HG03064 (cell line): ENCODE data around the gene TREML1.
"Not testable (repeated sequence)": the region's sequence is repeated elsewhere in the genome, so short reads cannot be mapped to it uniquely, and the experiment has no call there.

Experiments used
- ATAC-seq: cut with Tn5 transposase; IDR thresholded peaks from one replicate; pipeline ENCODE4 v1.9.1; 2021; ENCODE audit warnings: low read depth; ENCODE audit not compliant: unreplicated experiment

TREML1 gene

DNA sequence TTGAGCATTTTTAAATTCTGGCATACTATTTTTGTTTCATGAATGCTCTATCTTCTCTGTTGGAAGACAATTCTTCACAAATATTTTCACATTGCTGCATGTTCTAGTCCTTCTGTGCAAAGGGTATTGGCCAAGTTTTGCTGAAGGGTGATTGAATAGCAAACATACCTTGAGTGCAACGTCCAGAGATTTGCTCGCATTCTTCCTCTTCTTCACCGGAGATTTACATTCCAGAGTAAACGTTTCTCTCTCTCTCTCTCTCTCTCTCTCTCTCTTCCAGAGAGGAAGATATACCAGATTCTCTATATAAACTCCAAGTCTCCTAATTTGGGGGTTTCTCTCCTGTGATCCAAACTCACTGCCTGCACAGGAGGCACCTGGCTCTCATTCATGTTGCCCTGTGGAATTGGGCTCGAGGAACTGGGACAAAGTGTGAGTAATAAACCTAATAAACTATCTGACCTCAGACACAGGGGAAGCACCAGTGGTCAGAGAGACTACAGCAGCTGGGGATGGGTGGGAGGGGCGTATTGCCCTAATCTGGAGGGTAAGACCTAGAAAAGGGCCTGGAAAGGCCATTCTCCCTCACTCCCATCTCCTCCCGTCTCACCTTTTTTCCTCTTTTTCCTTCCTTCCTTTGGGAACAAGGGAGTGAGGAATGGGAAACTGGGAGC, 1.1 kb upstream of the TREML1 start:
- no peak for ATAC-seq

GRCh38 chr6:41153451-41153850, 696 bp downstream of the TREML1 start:
- ATAC-seq = no peak

GRCh38 chr6:41150671-41151070, 3.5 kb downstream of the TREML1 start:
- ATAC-seq = no peak

- no peak for ATAC-seq
Measured at GRCh38 chr6:41147917-41148316, 6.2 kb downstream of the TREML1 start.

DNA sequence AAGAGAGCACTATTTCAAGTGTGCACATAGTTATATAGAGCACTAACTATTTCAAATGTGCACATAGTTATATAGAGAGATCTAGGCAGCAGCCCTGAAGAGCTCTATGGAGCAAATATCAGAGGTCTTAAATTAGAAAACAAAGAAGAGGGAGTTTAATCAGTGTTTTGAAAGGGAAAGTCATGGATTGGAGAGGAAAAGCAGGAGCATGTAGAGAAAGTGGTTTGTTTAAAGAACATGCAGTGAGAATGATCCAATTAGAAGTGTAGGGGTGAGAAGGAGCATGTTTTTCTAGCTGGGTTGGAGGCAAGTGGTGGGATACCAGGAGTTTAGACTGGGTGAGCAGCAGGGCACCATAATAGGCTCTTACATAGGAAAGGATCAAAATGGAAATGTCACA, 17.2 kb downstream of the TREML1 start:
- no peak for ATAC-seq

DNA sequence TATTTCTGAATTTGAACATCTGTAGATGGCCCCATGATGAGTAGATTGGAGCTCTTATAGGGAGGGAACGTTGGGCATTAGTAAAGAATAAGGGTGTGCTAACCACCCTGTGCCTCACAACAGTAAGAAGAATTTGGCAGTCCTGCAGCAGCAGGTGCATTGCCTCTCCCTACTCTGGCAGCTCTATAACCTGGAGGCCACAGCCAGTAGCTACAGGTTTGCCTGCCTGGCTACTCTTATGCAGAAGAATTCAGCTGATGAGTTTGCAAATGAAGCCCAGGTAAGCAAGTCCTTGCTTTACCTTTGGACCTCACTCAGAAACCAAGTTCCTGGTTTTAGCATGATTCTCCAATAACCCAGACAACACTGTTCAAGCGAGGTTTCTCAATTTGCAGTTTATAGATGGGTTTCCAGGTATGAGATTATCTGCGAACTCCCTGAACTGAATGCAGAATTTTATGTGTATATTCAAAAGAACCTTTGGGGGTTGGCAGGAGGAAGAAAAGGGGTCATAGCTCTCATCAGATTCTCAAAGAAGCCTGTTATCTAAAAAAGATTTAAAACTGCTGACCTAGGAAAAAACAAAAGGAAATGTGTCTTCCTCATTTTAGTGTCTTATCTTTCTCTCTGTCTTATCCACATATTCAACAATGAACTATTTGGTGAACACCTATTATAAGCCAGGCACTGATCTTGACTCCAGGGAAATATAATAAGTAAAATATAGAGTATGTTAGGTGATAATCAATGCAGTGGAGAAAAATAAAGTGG, 18.9 kb downstream of the TREML1 start:
- ATAC-seq = no peak

DNA sequence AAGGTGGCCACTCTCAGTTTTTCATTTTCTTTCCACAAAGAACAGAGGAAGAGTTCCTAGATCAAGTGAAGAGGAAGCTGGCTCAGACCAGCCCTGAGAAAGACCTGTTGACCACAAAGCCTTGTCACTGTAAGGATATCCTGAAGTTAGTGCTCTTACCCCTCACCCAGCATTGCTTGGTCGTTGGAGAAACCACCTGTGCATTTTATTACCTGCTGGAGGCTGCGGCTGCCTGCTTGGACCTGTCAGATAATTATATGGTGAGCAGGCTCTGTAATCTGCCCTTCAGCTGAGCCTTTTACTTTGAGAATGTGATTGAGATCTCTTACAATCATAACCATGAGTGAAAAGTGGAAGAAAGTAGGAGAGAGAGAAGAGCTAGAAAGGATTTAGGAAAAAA, 21.9 kb downstream of the TREML1 start:
- no peak for ATAC-seq

- ATAC-seq = no peak
Measured at GRCh38 chr6:41125282-41125681, 28.9 kb downstream of the TREML1 start.

- no peak for ATAC-seq
Measured at GRCh38 chr6:41122918-41123317, 31.2 kb downstream of the TREML1 start.

DNA sequence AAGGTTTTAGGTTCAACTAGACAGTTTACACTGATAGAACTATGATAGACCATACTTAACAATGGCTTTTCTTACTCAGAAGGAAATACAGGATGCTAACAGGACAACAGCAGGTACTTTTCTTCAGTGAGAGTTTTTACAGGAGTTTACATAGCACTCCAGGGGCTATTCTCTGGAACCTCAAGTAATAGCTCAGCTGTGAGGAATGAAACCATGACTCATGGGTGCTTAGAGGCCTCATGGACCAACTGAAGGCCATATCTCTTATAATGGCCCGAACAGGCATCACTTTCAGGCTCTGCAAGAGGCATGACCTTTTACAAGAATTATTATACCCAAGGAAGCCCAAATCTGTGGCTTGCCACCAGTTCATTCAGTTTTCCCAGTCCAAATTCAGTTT, 31.8 kb downstream of the TREML1 start:
- no peak for ATAC-seq

- no peak for ATAC-seq
Measured at GRCh38 chr6:41120058-41120457, 34.1 kb downstream of the TREML1 start.

DNA sequence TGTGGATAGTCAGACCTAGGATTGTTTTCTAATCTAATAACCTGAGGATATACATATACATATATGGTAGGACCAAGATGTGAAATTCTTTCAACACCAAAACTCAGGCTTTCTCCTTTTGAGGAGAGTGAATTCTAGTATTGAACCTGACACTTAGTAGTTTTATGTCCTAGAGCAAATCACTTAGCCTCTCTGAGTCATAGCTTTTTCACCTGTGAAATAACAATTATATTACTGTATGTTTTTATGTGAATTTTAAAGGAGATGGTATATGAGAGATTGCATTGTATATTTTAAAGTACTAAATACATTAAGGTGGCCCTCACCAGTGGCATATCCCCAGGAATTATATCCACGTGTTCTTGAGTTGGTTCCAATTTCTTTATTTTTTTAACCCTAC, 34.6 kb downstream of the TREML1 start:
- no peak for ATAC-seq

DNA sequence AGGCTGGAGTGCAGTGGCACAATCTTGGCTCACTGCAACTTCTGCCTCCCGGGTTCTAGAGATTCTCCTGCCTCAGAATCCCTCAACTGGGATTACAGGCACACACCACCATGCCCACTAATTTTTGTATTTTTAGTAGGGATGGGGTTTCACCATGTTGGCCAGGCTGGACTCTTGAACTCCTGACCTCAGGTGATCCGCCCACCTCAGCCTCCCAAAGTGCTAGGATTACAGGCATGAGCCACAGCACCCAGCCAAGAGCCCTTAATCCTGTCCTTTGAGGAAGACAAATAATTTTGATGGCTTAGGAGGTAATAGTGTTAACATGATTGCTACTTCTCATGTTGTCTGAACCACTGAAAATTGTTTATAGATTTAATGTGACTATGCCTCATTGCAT, 39.1 kb downstream of the TREML1 start:
- not testable (repeated sequence) for ATAC-seq

DNA sequence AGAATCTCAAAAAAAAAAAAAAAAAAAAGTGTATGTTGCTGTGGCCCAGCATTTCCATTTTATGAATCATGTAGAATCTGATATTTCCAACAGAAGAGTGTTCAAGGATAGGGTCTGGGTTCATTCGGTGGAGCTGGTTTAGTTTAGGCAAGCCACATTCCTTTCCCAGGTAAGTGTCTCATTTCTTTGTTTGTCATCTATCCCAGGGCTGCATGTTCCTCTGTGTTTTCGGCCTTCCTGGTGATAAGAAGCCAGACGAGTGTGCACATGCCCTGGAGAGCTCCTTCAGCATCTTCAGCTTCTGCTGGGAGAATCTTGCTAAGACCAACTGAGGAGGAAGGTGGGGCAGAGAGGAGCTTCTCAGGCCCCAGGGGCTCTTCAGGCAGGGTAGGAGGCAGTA, 43.1 kb downstream of the TREML1 start:
- ATAC-seq = no peak

DNA sequence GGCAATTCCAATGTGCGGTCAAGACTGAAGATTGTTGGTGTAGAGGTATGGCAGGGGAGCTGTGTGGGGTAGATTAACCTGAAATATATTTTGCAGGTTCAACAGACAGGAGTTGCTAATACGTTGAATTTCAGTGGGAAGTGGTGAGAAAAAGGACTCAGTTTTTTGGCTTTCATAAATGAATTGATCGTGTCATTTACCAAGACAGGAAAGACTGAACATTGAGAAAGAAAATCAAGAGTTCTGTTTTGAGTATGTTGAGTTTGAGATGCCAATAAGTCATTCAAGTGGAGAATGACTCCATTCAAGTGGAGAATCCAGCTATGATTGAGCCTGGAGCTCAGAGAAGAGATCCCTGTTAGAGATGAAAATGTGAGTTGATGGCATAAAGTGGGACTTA, 50.3 kb downstream of the TREML1 start:
- ATAC-seq = no peak

- no peak for ATAC-seq
Measured at GRCh38 chr6:41100871-41101287, 53.3 kb downstream of the TREML1 start.
